ENCODE measurements around the gene TFF1.

Gene TFF1

DNA sequence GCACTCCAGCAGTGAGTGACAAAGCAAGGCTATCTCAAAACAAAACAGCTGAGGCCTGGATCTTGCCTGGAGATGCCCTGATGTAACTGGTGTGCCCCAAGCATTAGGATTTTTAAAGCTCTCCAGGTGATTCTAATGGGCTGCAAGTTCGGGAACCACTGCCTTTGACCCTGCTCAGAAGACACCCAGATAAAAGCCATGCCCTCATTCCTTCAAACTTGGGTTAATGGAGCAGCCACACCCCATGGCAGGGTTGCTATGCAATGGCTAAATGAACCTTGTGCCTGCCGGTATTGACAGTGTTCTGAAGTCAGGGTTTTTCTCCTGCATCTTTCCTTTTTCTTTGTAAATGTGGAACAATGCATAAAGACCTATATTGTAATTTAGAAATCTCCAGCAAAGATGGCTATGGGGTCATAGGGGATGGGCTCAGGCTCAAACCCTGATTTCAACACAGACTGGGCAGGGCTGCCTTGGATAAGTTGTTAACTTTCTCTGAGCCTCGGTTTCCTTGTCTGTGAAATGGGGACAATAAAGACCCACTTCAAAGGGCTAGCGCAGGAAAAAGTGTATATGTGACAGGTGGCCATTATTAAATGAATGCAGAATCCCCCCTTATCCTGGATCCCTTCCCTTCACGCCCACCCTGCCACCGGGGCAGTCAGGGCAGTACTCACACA is 51.6 kb downstream of the TFF1 start:
- DNase-seq, result no peak

DNA sequence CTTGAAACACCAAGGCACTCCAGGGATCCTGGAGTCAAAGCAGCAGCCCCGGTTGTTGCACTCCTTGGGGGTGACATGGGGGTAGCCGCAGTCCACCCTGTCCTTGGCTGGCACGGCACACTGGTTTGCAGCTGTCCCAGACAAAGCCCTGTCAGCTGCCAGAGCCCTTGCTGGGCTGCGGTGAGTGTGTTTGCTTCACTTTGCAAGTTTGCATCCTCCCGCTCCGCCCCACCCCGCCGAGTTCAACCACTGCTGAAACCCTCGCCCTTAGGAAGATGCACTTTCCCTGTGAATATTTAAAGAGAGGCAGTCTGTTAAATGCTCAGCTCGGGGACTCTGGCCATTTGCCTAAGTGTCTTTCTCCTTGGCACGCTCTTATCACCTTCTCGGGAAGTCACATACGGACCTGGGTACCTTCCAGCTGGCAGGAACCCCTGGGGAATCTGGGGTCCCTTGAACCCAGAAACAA is 52.8 kb downstream of the TFF1 start:
- no peak for DNase-seq

DNA sequence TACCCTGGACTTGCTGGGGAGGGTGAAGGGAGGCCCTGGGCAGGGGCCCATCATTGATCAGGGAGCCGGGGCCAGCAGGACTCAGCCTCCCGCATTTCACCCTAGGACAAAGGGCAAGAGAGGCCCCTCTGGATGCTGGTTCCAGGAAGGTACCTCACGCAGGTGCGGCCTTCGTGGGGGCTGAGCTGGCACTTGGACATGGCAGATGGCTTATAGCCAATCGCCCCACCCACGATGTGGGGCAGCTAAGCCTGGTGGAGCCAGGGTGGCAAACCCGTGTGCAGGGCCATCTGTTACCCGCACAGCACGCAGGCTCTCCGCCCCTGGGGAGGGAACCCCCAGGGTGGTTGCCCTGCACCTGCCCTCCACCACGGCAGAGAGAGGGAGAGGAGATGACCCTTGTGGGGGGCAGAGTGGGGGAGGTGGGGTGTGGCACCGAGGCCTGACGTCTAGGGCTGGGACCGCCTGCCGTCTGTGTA is 53.7 kb downstream of the TFF1 start:
- DNase-seq, result no peak
